ENCODE results near the gene TPPP2. TPM values are rescaled to one million over a fixed set of nuclear protein-coding genes. Genes with fewer than 3 reads are reported as not detected.
"Not testable (repeated sequence)": the region's sequence is repeated elsewhere in the genome, so short reads cannot be mapped to it uniquely, and the experiment has no call there.

TPPP2 gene
- polyA plus RNA-seq, 3 donors from 2014 or later: not detected

DNA sequence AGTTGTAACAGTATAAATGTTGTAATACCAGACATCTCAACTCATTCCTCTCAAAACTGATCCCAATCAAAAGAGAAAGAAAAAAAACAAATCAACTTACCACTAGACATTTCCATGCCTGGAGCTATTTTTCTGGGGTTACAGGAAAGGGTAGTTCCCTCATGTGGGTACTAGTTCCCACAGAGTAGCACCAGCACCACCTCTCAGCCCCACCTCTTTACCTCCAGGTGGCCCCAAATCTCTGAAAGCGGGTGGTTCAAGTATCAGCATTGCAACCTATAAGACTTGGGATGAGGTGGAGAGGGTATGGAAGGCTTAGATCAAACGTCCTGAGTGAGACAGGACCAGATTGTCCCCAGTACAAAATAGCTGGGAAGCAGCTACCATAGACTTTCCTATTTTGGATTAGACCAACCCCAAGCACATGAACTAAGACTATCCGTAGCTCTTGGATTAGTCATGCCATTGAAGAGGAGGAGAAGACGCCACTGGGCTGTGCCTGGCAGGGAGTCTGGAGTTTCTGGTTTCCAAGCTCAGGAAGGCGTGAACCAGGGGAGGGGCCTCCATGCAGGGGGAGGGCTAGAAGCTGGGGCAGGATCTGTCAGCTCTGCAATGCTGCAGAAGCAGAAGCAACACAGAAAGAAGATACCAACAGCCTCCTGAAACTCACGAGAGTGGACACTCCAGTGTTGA is 31.2 kb upstream of the TPPP2 start, which contains the start of gene SLC39A2:
Gene SLC39A2, plus strand, starts transcription at position 620 of the 693 bp plus-strand sequence. CDS start 154 bp downstream, outside the sequence.
- H3K4me1 Mint-ChIP-seq: peaks cover 0 to 2% of the 10 kb centered on the region in 2 donors
- no peak for DNase-seq
- H3K27ac Mint-ChIP-seq: peak within 1 kb of the TSS in 1 of 6 donors; percentile 30
- H3K27me3 Mint-ChIP-seq (ENCODE audit: low read depth in 3 of 3): peaks cover 0 to 3% (median 0%) of the 10 kb centered on the region in 3 donors
- H3K36me3 Mint-ChIP-seq: peaks cover 0 to 45% (median 38%) of the 10 kb centered on the region in 3 donors
- no peaks in the 10 kb centered on the region for H3K9me3 Mint-ChIP-seq
- no peak within 1 kb of the TSS for H3K4me3 Mint-ChIP-seq

DNA sequence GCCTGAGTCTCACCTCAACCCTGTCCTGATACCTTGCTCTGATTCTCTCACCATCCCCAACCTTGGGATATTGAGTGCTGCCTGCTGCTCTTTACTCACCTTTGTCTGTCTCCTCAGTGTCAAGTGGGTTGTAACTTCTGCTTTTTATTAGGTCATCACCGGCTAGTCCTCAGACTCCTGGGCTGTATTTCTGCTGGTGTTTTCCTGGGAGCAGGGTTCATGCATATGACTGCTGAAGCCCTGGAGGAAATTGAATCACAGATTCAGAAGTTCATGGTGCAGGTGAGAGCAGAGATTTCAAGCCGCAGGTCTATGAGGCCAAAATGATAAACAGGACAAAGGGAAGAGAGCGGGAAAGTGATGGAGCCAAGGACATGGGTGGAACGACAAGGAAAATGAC is 30.4 kb upstream of the TPPP2 start:
- Mint-ChIP-seq H3K4me1 (no peaks in the 10 kb centered on the region), H3K9me3 (no peaks in the 10 kb centered on the region), H3K36me3 (peaks cover 0 to 39% (median 31%) of the 10 kb centered on the region in 3 donors), H3K27ac (peak overlapping the region in 1 of 6 donors; percentile 15), H3K4me3 (no peak overlapping the region), H3K27me3 (ENCODE audit: low read depth in 3 of 3) (peaks cover 0 to 3% (median 0%) of the 10 kb centered on the region in 3 donors)
- DNase-seq: no peak

DNA sequence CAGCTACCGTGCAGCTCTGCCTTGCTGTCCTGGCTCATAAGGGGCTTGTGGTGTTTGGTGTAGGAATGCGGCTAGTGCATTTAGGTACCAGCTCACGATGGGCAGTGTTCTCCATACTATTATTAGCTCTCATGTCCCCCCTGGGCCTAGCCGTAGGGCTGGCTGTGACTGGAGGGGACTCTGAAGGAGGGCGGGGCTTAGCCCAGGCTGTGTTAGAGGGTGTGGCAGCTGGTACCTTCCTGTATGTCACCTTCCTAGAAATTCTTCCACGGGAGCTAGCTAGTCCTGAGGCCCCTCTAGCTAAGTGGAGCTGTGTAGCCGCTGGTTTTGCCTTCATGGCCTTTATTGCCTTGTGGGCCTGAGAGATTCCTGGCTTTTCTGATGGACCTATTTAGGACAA is 28.8 kb upstream of the TPPP2 start:
- Mint-ChIP-seq H3K27ac (no peak overlapping the region), H3K4me1 (no peaks in the 10 kb centered on the region), H3K9me3 (no peaks in the 10 kb centered on the region), H3K36me3 (peaks cover 0 to 23% (median 15%) of the 10 kb centered on the region in 3 donors), H3K27me3 (ENCODE audit: low read depth in 3 of 3) (peaks cover 0 to 5% (median 0%) of the 10 kb centered on the region in 3 donors), H3K4me3 (no peak overlapping the region)
- no peak for DNase-seq

DNA sequence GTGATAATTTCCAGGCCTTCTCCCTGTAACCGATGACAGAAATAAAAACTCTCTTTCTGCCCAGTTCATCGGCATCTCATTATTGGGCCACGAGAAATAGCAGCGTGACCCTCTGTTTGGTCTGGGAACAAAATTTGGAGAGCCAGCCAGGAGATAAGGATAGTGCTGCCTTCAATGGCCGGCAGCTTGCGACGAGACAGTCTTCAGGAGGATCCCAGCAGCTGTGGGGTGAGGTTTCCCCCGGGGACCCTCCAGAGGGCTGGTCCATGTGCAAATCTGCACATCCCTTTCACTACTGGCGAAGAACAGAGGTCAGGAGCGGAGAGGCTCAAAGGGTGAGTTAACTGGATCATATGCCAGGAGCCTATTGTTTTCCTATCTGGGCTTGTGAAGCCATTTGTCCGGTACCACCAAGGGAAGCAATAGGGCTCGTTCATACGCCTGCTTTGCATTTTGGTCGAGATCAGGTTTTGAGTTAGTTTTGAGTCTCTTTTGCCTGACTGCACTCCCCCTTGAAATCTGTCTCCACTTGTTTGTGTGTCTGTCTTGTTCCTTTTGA is 26.1 kb upstream of the TPPP2 start:
- Mint-ChIP-seq H3K27me3 (ENCODE audit: low read depth in 3 of 3) (peaks cover 0 to 4% (median 0%) of the 10 kb centered on the region in 3 donors), H3K27ac (no peak overlapping the region), H3K4me3 (no peak overlapping the region), H3K36me3 (peaks cover 0 to 4% (median 0%) of the 10 kb centered on the region in 3 donors), H3K9me3 (no peaks in the 10 kb centered on the region), H3K4me1 (no peaks in the 10 kb centered on the region)
- DNase-seq: no peak

DNA sequence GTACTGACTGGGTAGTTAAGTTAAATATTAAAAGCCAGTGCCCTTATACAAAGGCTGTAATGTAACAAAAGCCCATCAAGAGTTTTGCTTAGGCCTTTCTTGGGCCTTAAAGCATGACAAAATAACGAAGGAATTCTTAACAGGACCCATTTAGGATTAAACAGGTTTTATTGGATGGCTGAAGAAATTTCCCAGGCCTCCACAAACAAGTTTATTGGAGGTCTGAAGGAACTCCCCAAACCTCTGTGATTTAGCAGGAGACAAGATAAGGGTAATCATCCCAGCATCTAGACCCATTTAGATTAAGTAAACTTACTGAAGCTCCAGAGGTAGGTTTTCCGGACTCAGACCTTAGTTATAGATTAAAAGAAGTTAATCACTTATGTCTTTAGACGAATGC is 20.3 kb upstream of the TPPP2 start:
- not testable (repeated sequence) for H3K36me3 Mint-ChIP-seq, H3K9me3 Mint-ChIP-seq

DNA sequence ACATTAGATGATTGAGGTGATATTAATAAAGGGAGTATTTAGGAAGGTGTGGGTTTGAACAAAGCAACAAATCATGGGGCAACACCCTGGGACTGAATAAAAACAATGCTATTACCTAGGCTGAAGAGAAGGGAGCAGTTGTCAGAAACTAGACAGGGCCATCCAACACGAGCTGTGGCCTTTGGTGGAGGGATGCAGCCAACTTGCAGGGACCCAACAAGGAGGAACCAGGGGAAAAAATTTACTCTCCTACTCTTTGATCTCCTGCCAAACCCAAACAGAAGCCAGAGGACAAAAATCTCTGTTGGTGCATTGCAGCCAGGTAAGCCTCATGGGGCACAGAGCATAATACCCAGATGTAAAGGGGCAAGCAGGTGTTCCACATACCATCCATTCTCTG is 18.9 kb upstream of the TPPP2 start:
- DNase-seq: no peak
- Mint-ChIP-seq H3K4me3 (no peak overlapping the region), H3K36me3 (no peaks in the 10 kb centered on the region), H3K27ac (no peak overlapping the region), H3K4me1 (no peaks in the 10 kb centered on the region), H3K27me3 (ENCODE audit: low read depth in 3 of 3) (peaks cover 0 to 4% (median 1%) of the 10 kb centered on the region in 3 donors), H3K9me3 (no peaks in the 10 kb centered on the region)

More for the DNA sequence above, 20.3 kb upstream of the TPPP2 start:
- not testable (repeated sequence) for DNase-seq; H3K27ac Mint-ChIP-seq; H3K4me3 Mint-ChIP-seq; H3K4me1 Mint-ChIP-seq; H3K27me3 Mint-ChIP-seq (ENCODE audit: low read depth in 3 of 3)

DNA sequence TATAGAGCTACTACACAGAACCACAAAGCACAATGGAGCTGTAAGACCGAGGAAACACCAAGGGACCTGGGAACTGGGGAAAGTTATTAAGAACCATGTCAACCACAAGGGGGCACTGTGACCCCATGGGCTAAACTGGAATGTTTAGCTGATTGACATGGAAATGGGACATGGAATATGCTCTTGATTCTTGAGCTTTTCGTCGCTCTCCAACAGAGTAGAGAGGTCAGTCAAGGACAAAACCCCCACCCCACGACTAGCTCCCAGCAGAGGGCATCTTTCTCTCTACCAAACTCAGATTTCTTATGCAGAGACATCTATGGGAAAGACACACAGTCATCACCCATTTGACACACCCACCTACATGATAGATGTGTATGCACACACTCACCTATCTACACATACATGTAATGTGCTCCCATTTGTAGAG is 15.2 kb upstream of the TPPP2 start:
- Mint-ChIP-seq H3K4me3 (no peak overlapping the region), H3K27ac (no peak overlapping the region), H3K36me3 (peaks cover 4 to 7% (median 5%) of the 10 kb centered on the region in 3 donors), H3K27me3 (ENCODE audit: low read depth in 3 of 3) (peaks cover 1 to 8% (median 3%) of the 10 kb centered on the region in 3 donors), H3K9me3 (no peaks in the 10 kb centered on the region), H3K4me1 (no peaks in the 10 kb centered on the region)
- peak; percentile 65 to 73 (median 71) for DNase-seq

DNA sequence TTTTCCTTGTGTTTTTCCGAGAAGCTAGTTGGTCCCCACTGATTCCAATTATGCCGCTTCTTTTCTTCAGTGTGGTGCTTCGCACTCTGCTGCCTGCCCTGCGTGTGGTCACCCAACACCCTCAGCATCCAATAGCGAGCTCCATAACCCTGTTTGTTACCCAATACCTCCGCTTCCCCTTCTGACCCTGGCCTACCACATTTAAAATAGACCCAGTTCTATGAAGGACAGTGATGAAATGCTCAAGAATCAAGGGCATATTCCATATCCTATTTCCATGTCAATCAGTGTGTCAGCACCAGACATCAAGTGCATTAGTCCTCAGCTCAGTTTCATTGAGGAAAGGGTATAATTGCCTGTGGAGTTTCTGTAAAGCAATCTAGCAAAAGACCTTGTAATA is 14.7 kb upstream of the TPPP2 start:
- H3K4me3 Mint-ChIP-seq: no peak overlapping the region
- peaks cover 1 to 8% (median 3%) of the 10 kb centered on the region in 3 donors for H3K27me3 Mint-ChIP-seq (ENCODE audit: low read depth in 3 of 3)
- H3K36me3 Mint-ChIP-seq: peaks cover 4 to 7% (median 5%) of the 10 kb centered on the region in 3 donors
- H3K27ac Mint-ChIP-seq: no peak overlapping the region
- no peaks in the 10 kb centered on the region for H3K4me1 Mint-ChIP-seq
- DNase-seq: no peak
- no peaks in the 10 kb centered on the region for H3K9me3 Mint-ChIP-seq

DNA sequence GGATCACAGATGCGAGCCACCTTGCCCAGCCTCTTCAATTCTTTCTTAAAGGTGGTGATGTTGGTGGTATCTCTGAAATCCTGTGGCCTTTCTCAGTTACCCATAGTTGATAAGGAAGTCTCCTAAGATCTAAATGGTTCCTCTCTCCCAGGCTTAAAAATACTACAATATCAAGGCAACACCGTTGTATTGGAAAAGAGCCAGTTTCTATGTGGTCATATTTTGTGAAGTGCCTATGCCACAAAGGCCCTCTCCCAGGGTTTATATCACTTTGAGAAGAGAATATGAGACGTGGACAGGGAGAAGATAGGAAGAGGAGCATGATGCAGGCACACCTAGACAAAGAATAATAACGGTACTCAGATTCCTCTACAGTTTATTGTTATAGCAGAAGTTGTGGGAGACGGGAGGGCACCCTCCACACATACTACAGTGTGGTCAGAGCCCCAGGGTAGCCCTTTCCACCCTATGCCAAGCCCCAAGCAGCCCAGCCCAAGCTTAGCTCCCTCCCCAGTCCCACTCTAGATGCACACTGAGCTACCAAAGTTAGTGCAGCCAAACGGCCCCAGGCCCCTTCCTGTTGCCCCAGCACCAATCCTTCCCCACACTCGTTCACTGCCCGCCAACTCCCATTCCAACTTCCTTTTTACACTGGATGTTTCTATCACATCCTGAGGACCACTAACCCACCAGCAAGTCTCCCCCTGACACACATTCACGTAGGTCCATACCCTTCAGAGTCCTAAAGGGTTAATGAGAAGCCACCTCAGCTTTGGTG is 13.4 kb upstream of the TPPP2 start:
- no peak overlapping the region for H3K27ac Mint-ChIP-seq
- H3K27me3 Mint-ChIP-seq (ENCODE audit: low read depth in 3 of 3): peaks cover 1 to 8% (median 3%) of the 10 kb centered on the region in 3 donors

DNA sequence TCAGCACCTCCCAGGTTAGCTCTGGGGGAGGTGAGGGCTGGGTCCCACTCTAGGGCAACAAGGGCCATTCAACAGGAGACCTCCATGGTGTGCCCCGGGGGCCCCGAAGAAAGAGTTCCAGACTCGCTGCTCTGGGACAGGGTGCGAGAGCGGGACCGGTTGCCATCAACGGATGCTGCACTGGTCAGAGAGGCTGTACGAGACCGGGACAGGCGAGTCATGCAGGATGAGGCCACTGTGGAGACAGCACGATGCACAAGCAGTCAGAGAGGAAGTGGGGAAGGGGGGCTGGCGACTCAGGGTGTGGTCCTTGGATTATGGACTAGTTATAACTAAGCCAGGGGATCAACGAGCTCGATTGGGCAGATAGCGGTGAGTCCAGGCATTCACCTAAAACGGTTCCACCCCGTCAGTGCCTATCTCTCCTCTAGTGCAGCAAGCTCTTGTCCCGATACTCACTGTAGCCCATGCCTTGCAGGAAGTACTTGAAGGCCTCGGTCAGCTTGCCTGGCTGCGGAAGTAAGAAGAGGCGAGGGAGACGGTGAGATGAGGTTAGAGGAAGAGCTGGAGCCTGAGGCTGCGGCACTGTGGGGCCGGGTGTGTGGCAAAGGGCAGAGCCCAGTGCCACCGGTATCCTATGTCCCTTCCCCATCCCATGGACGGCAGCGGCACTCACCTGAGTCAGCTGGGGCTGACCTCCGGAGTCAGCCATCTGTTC is 12.3 kb upstream of the TPPP2 start:
- Mint-ChIP-seq H3K27me3 (ENCODE audit: low read depth in 3 of 3) (peaks cover 4 to 9% (median 5%) of the 10 kb centered on the region in 3 donors), H3K27ac (no peak overlapping the region), H3K36me3 (peaks cover 7 to 14% (median 8%) of the 10 kb centered on the region in 3 donors), H3K4me1 (peaks cover 0 to 2% of the 10 kb centered on the region in 2 donors), H3K4me3 (no peak overlapping the region), H3K9me3 (no peaks in the 10 kb centered on the region)
- DNase-seq: no peak

More for the DNA sequence above, 13.4 kb upstream of the TPPP2 start:
- H3K36me3 Mint-ChIP-seq: peaks cover 7 to 9% (median 7%) of the 10 kb centered on the region in 3 donors
- H3K4me1 Mint-ChIP-seq: no peaks in the 10 kb centered on the region
- H3K9me3 Mint-ChIP-seq: no peaks in the 10 kb centered on the region
- no peak overlapping the region for H3K4me3 Mint-ChIP-seq
- no peak for DNase-seq

DNA sequence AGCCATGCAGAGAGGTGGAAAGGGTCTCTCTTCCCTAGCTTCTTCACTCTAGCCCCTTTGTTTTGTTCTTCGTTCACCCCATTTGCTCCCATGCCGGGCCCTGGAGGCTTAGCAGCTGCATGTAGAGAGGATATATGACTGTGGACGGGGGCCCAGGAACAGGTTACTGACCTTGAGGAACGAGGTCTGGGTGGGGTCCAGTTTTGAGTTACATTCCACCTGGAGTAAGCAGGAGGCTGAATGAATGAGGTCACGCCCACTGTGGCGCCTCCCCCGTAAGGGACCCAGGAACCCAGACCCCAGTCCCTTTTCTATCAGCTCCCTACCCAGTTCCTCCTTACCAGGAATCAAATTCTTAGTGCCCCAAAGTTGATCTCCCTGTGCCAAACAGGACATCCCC is 11.7 kb upstream of the TPPP2 start:
- no peaks in the 10 kb centered on the region for H3K9me3 Mint-ChIP-seq
- peaks cover 3 to 8% of the 10 kb centered on the region in 2 donors for H3K4me1 Mint-ChIP-seq
- H3K27me3 Mint-ChIP-seq (ENCODE audit: low read depth in 3 of 3): peaks cover 6 to 9% (median 6%) of the 10 kb centered on the region in 3 donors
- peaks cover 7 to 18% (median 8%) of the 10 kb centered on the region in 3 donors for H3K36me3 Mint-ChIP-seq
- H3K27ac Mint-ChIP-seq: no peak overlapping the region
- DNase-seq: no peak
- H3K4me3 Mint-ChIP-seq: no peak overlapping the region

DNA sequence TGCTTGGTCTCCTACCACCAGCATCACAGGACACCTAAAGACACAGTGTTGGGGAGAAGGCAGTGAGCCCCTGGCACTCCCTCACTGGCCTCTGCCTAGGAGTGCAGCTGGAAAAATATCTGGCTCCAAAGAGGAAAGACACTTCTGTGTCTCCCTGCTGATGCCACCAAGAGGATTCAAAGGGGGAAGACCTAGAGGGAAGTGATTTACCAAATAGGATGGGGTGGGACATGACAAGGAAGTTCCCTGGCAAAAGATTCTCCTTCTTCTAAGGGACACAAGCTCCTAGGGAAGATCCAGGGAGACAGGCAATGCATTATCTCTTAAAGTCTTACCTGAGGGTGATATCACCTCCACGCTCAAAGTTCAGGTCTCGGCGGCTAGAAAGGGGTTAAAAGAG is 11.2 kb upstream of the TPPP2 start:
- no peak for DNase-seq
- Mint-ChIP-seq H3K4me3 (no peak overlapping the region), H3K27ac (no peak overlapping the region), H3K4me1 (peaks cover 5 to 11% of the 10 kb centered on the region in 2 donors), H3K27me3 (ENCODE audit: low read depth in 3 of 3) (peaks cover 6 to 9% (median 8%) of the 10 kb centered on the region in 3 donors), H3K36me3 (peaks cover 7 to 18% (median 8%) of the 10 kb centered on the region in 3 donors), H3K9me3 (no peaks in the 10 kb centered on the region)

DNA sequence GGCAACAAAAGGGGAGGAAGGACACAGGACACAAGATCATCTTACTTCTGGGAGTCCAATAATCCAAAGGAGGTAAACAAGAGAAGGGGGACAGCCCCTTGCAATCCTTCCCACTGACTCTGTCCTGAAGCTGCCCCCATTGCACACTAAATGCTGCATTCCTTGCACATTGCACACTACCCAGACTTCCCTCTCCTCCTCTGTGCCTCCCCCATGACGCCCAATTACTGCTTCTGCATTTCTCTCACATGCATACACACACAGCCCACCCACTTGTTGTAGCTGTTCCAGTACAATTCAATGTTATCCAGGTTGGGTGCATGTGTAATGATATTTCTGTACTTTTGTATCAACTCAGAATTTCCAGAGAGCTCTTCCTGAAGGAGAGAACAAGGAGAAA is 10.7 kb upstream of the TPPP2 start:
- no peak overlapping the region for H3K27ac Mint-ChIP-seq
- peaks cover 7 to 18% (median 8%) of the 10 kb centered on the region in 3 donors for H3K36me3 Mint-ChIP-seq
- peaks cover 8 to 9% (median 9%) of the 10 kb centered on the region in 3 donors for H3K27me3 Mint-ChIP-seq (ENCODE audit: low read depth in 3 of 3)
- no peak for DNase-seq
- H3K4me1 Mint-ChIP-seq: peaks cover 11 to 17% of the 10 kb centered on the region in 2 donors
- no peaks in the 10 kb centered on the region for H3K9me3 Mint-ChIP-seq
- no peak overlapping the region for H3K4me3 Mint-ChIP-seq

Measured in immature natural killer cell (primary cell).